HepG2 (cell line): ENCODE measurements around the gene NOTCH4. TPM values are rescaled to one million over a fixed set of nuclear protein-coding genes. Genes with fewer than 3 reads are reported as not detected.

Experiments
- ATAC-seq: fragments of 200-7000 bp; cut with Tn5 transposase; 3 replicates; pipeline ENCODE4 v1.9.1; 2020; ENCODE audit warnings: mild to moderate bottlenecking, moderate library complexity
- BruUV-seq: library from RNA; stranded (reverse); fragments of 400-500 nt; replicated peaks from 2 replicates; lab custom pipeline; 2021; lab: Mats Ljungman, UMichigan
- CTCF ChIA-PET: fragments of 300-600 bp; formaldehyde crosslinking; extraction: SDS; loops from one replicate; lab custom pipeline; 2021; ENCODE audit warnings: low total read pairs, inconsistent platforms, low intra/inter-chr PET ratio; lab: Yijun Ruan, JAX
- POLR2A ChIA-PET: fragments of 350-600 bp; sonication (Branson Sonifier 250); formaldehyde crosslinking; loops from one replicate; lab custom pipeline; 2020; ENCODE audit warnings: antibody characterized with exemption, inconsistent platforms; lab: Yijun Ruan, JAX
- DNase-seq: peaks from one replicate; pipeline ENCODE4 v3.0.0-alpha.2; 2015; ENCODE audit warnings: low spot score
- FAIRE-seq: peaks from 3 replicates; lab custom pipeline; 2011; peaks lifted over from hg19 to GRCh38; lab: Jason Lieb, UNC
- H2AFZ ChIP-seq: one replicate; pipeline ENCODE4 v1.6.1; 2011; ENCODE audit warnings: low read length, inconsistent platforms
- H3K27ac ChIP-seq: fragments of 300-600 bp; 3 replicates; pipeline ENCODE4 v1.8.0; 2011; ENCODE audit warnings: mixed run types, mild to moderate bottlenecking, mixed read lengths, low read length, inconsistent platforms; ENCODE audit not compliant: insufficient read depth; ENCODE audit errors: extremely low read length
- H3K27me3 ChIP-seq, 2 experiments: fragments of 200-600 bp in 1 of 2; 2 replicates in 1 of 2; 3 replicates in 1 of 2; pipeline versions ENCODE4 v1.6.0 to v1.8.0; 2011; ENCODE audit warnings: low read length in 2 of 2, mild to moderate bottlenecking in 2 of 2, moderate library complexity in 2 of 2, inconsistent platforms in 1 of 2; ENCODE audit not compliant: insufficient read depth in 2 of 2, control insufficient read depth in 1 of 2
- H3K36me3 ChIP-seq, 2 experiments: fragments of 200-600 bp in 1 of 2; replicated peaks in 1 of 2; 2 replicates in 1 of 2; 3 replicates in 1 of 2; pipeline versions ENCODE4 v1.5.1 to v1.8.0; 2011; ENCODE audit warnings: low read length in 2 of 2, inconsistent platforms in 1 of 2; ENCODE audit not compliant: insufficient read depth in 2 of 2, control insufficient read depth in 1 of 2
- H3K4me1 ChIP-seq: 2 replicates; pipeline ENCODE4 v1.5.1; 2012; ENCODE audit warnings: low read length, inconsistent platforms; ENCODE audit not compliant: insufficient read depth
- H3K4me2 ChIP-seq: 2 replicates; pipeline ENCODE4 v1.6.0; 2011; ENCODE audit warnings: low read depth, low read length, inconsistent platforms
- H3K4me3 ChIP-seq, 3 experiments: fragments of 200-600 bp in 1 of 3; sonication (generic), shearing (Covaris generic) in 1 of 3; replicated peaks in 1 of 3; 2 replicates each; pipeline ENCODE4 v1.5.1; 2011 to 2016; ENCODE audit warnings: low read length in 3 of 3, inconsistent platforms in 2 of 3, low read depth in 2 of 3, mild to moderate bottlenecking in 2 of 3, control low read depth in 1 of 3, mixed read lengths in 1 of 3; ENCODE audit not compliant: insufficient read depth in 1 of 3
- H3K79me2 ChIP-seq: one replicate; pipeline ENCODE4 v1.6.1; 2011; ENCODE audit warnings: low read length, inconsistent platforms; ENCODE audit not compliant: insufficient read depth
- H3K9ac ChIP-seq: 2 replicates; pipeline ENCODE4 v1.6.0; 2011; ENCODE audit warnings: mild to moderate bottlenecking, low read depth, low read length, inconsistent platforms; ENCODE audit not compliant: insufficient read depth
- H3K9me3 ChIP-seq: 2 replicates; pipeline ENCODE4 v1.5.1; 2012; ENCODE audit warnings: mild to moderate bottlenecking, low read length
- H4K20me1 ChIP-seq: 2 replicates; pipeline ENCODE4 v1.6.0; 2011; ENCODE audit warnings: inconsistent platforms, mild to moderate bottlenecking, low read length, moderate library complexity; ENCODE audit not compliant: insufficient read depth
- CHD2 ChIP-seq: IDR thresholded peaks from 2 replicates; pipeline ENCODE4 v1.6.1; 2011; ENCODE audit warnings: low read depth, low read length, improper control_type of control experiment
- HMG20A ChIP-seq: IDR thresholded peaks from 2 replicates; pipeline ENCODE4 v1.6.1; 2016; ENCODE audit warnings: borderline replicate concordance
- HOXD1 ChIP-seq: sonication (generic); formaldehyde crosslinking; IDR thresholded peaks from 2 replicates; pipeline ENCODE4 v1.5.0; 2020; ENCODE audit warnings: missing genetic modification reagents
- JUN ChIP-seq: sonication (generic); formaldehyde crosslinking; IDR thresholded peaks from 2 replicates; pipeline ENCODE4 v1.4.0; 2020; ENCODE audit warnings: mild to moderate bottlenecking, missing genetic modification reagents
- KLF9 ChIP-seq: IDR thresholded peaks from 2 replicates; pipeline ENCODE4 v1.6.1; 2016; ENCODE audit warnings: low read depth
- MBNL3 ChIP-seq: fragments of 250-450 bp; sonication (Bioruptor Pico); conservative IDR thresholded peaks from 2 replicates; pipeline ENCODE4 v1.8.0; 2022; ENCODE audit warnings: mild to moderate bottlenecking, inconsistent platforms
- MTA3 ChIP-seq: sonication (generic); formaldehyde crosslinking; IDR thresholded peaks from 2 replicates; pipeline ENCODE4 v1.4.0; 2020; ENCODE audit warnings: missing genetic modification reagents
- PHB2 ChIP-seq: fragments of 450-650 bp; IDR thresholded peaks from 2 replicates; pipeline ENCODE4 v1.6.1; 2018; ENCODE audit not compliant: partially characterized antibody
- POGZ ChIP-seq: sonication (generic); formaldehyde crosslinking; IDR thresholded peaks from 2 replicates; pipeline ENCODE4 v1.4.0; 2020; ENCODE audit warnings: mild to moderate bottlenecking, missing genetic modification reagents
- POLR2AphosphoS5 ChIP-seq: IDR thresholded peaks from 2 replicates; pipeline ENCODE4 v1.6.1; 2012; ENCODE audit warnings: low read depth, low read length
- ZBTB7B ChIP-seq: sonication (generic); formaldehyde crosslinking; IDR thresholded peaks from 2 replicates; pipeline ENCODE4 v1.4.0; 2020; ENCODE audit warnings: missing genetic modification reagents
- ZNF24 ChIP-seq: fragments of 450-650 bp; IDR thresholded peaks from 2 replicates; pipeline ENCODE4 v1.6.1; 2017; ENCODE audit warnings: antibody characterized with exemption, mild to moderate bottlenecking
- ZNF296 ChIP-seq: sonication (generic); formaldehyde crosslinking; conservative IDR thresholded peaks from 2 replicates; pipeline ENCODE4 v1.5.0; 2020; ENCODE audit warnings: mild to moderate bottlenecking, missing genetic modification reagents
- ZNF530 ChIP-seq: sonication (generic); formaldehyde crosslinking; IDR thresholded peaks from 2 replicates; pipeline ENCODE4 v1.5.0; 2020; ENCODE audit warnings: low read depth, mild to moderate bottlenecking, missing genetic modification reagents
- ZNF569 ChIP-seq: sonication (generic); formaldehyde crosslinking; IDR thresholded peaks from 2 replicates; pipeline ENCODE4 v1.5.0; 2020; ENCODE audit warnings: mild to moderate bottlenecking, missing genetic modification reagents, moderate library complexity, borderline replicate concordance
- ZNF674 ChIP-seq: sonication (generic); formaldehyde crosslinking; IDR thresholded peaks from 2 replicates; pipeline ENCODE4 v1.5.0; 2020; ENCODE audit warnings: low read depth, mild to moderate bottlenecking, missing genetic modification reagents
- ZNF816 ChIP-seq: sonication (generic); formaldehyde crosslinking; IDR thresholded peaks from 2 replicates; pipeline ENCODE4 v1.8.0; 2022; ENCODE audit warnings: missing genetic modification reagents, mild to moderate bottlenecking, borderline replicate concordance
- ZNF883 ChIP-seq: sonication (generic); formaldehyde crosslinking; IDR thresholded peaks from 2 replicates; pipeline ENCODE4 v1.5.1; 2020; ENCODE audit warnings: mild to moderate bottlenecking, missing genetic modification reagents; ENCODE audit errors: not compliant biosample characterization
- WGBS: methylation state at CpG from one replicate; pipeline ENCODE4 v1.1.6; 2017; ENCODE audit warnings: low lambda C conversion rate; 5-methylcytosine and 5-hydroxymethylcytosine counted together
- in situ Hi-C: cut with HindIII; loops from 2 replicates; pipeline ENCODE4 v1.10.0; 2017; ENCODE audit warnings: low pct_unique_long_range_greater_than_20kb; ENCODE audit not compliant: extremely low pct_ligation_motif_present
- intact Hi-C: fragments of 100-400 bp; cut with micrococcal nuclease; formaldehyde crosslinking; loops from one replicate; pipeline ENCODE4 v1.10.0; 2022; ENCODE audit not compliant: unreplicated experiment
- polyA plus RNA-seq, 8 experiments: library from polyadenylated mRNA; depleted of rRNA in 3 of 8; stranded (reverse) in 7 of 8; unstranded in 1 of 8; fragments of >200 nt; fragmentation: Illumina TruSeq in 4 of 8; extraction: Trizol in 4 of 8; gene quantifications; 2 replicates each; pipeline versions ENCODE4 v1.2.1 to v1.2.3, GENCODE V29; 2011 to 2016; ENCODE audit warnings: low read depth in 4 of 8, missing spikeins in 1 of 8, mixed read lengths in 1 of 8; ENCODE audit not compliant: insufficient read depth in 1 of 8
- total RNA-seq, 5 experiments: library from RNA; depleted of rRNA; stranded (reverse); fragments of >200 nt; fragmentation: Illumina TruSeq; extraction: Trizol; gene quantifications; 2 replicates each; pipeline ENCODE4 v1.2.3, GENCODE V29; 2016; ENCODE audit warnings: low read depth in 1 of 5

Gene NOTCH4
- total and polyA plus RNA-seq, 2 of the 13 experiments (the other 11 are each of a cell fraction or from before 2014, with no cell fraction given), result 0.51 to 0.83 TPM

- CTCF ChIA-PET, result no interaction called here
- intact Hi-C loops, result no loop called here
- H3K36me3 ChIP-seq, result no peaks in the 10 kb centered on the region
- no peak overlapping the region for H2AFZ ChIP-seq
- H3K79me2 ChIP-seq, result no peaks in the 10 kb centered on the region
- no TSS peak for BruUV-seq
- no peak overlapping the region for H3K4me3 ChIP-seq
- no peaks in the 10 kb centered on the region for H3K9me3 ChIP-seq
- WGBS, result 39% methylated on average over 7 of the region's 7 CpGs
- no peak for FAIRE-seq
- no peak overlapping the region for H3K4me2 ChIP-seq
- H3K4me1 ChIP-seq, result no peaks in the 10 kb centered on the region
- no peak for ATAC-seq
- no peak overlapping the region for H3K27ac ChIP-seq
- peaks cover 0 to 35% of the 10 kb centered on the region in 2 experiments; a peak in 2 of 5 replicates for H3K27me3 ChIP-seq
- H3K9ac ChIP-seq, result no peak overlapping the region
- POLR2A ChIA-PET, result no interaction called here
- no peaks in the 10 kb centered on the region for H4K20me1 ChIP-seq
- TF ChIP-seq HOXD1 (CRISPR knock-in tag), result no peak
- TF ChIP-seq ZNF24, result no peak
- no peak for TF ChIP-seq ZNF674 (CRISPR knock-in tag)
- TF ChIP-seq ZNF883 (CRISPR knock-in tag), result no peak
- no peak for TF ChIP-seq ZNF569 (CRISPR knock-in tag)
- TF ChIP-seq POGZ, result no peak
- no peak for TF ChIP-seq ZNF530
- TF ChIP-seq CHD2, result no peak
- DNase-seq, result no peak
- in situ Hi-C loops, result no loop called here
These were observed 2.6 kb upstream of the NOTCH4 start for GRCh38 chr6:32226434-32226833.

GRCh38 chr6:32224696-32225095 lies 829 bp upstream of the NOTCH4 start:
- no peak for DNase-seq
- H3K4me1 ChIP-seq, result no peaks in the 10 kb centered on the region
- WGBS, result 30% methylated on average over 2 of the region's 2 CpGs
- H4K20me1 ChIP-seq, result no peaks in the 10 kb centered on the region
- ChIA-PET CTCF (no interaction called here), POLR2A (no interaction called here)
- no peaks in the 10 kb centered on the region for H3K36me3 ChIP-seq
- H3K79me2 ChIP-seq, result no peaks in the 10 kb centered on the region
- H3K9me3 ChIP-seq, result no peaks in the 10 kb centered on the region
- no peak overlapping the region for H3K4me3 ChIP-seq
- in situ Hi-C loops, result no loop called here
- no peak overlapping the region for H3K27ac ChIP-seq
- FAIRE-seq, result no peak
- no peak for ATAC-seq
- H3K27me3 ChIP-seq, result peaks cover 0 to 52% of the 10 kb centered on the region in 2 experiments; a peak in 3 of 5 replicates
- H3K9ac ChIP-seq, result no peak overlapping the region
- no peak overlapping the region for H2AFZ ChIP-seq
- TF ChIP-seq MBNL3 (CRISPR knock-in tag) (no peak), POLR2AphosphoS5 (no peak), PHB2 (no peak), HMG20A (CRISPR knock-in tag) (no peak), ZNF816 (CRISPR knock-in tag) (no peak), ZNF296 (CRISPR knock-in tag) (no peak), MTA3 (CRISPR knock-in tag) (no peak), JUN (CRISPR knock-in tag) (no peak), KLF9 (CRISPR knock-in tag) (no peak), ZBTB7B (CRISPR knock-in tag) (no peak)
- intact Hi-C loops, result no loop called here
- H3K4me2 ChIP-seq, result no peak overlapping the region
- BruUV-seq, result no TSS peak
